ENCODE data around the gene DOK1. TPM values are rescaled to one million over a fixed set of nuclear protein-coding genes. Genes with fewer than 3 reads are reported as not detected.

Gene DOK1
- total RNA-seq, 1 donor from 2014 or later = 4.9 TPM

DNA sequence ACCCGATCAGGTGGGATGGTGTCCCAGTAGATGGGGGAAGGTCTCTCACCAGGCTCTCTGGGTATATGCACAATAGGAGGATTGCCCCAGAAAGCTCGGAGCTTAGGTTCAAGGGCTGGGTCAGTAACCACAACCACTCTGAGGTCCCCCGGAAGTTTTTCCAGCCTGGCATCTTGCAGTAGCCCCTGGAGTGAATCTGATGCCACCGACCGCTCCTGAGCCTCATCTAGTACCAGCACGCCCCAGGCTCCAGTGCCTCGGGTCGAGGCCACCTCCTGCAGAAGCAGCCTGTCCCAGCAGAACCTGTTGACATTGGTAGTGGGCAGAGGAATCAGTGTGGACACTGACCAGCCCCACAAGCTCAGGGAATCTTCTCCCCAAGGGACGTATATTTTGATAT lies 30.5 kb upstream of the DOK1 start:
- ATAC-seq = no peak
- no peak for DNase-seq (ENCODE audit: missing footprints)
- intact Hi-C loops (cut with DNase I) = no loop called here

DNA sequence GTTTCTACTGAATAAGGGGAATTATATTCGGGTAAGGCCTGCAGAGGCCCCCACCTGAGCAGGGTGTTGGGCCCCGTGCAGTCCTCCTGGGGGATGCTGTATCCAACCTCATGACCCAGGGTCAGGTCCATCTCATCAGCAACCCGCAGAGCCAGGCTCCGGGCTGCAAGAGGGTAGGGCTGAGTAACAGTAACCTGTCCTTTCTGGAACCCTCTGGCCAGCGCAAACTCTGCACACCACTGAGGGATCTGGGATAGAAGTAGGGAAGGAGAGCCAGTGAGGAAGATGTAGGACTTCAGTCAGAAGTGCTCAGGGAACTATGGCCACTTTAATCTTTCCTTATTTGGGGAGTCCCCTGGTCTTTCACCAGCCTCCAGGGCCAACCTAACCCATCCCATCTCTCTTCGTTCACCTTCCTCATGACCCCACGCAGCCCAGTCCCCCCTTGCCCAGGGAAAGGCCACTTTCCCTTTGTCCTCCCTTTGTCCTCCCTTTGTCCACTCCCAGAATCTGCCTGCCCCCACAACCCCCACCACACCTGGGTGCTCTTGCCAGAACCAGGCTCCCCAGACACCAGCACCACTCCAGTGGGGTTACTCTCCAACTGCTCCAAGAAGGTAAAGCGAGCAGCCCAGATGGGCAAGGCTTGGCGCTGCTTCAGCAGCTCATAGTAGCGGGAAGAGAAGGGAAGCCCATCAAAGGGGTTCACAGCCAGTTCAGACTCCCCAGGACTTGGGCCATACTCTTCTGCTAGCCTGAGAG lies 29.4 kb upstream of the DOK1 start:
- DNase-seq (ENCODE audit: missing footprints) (no peak), ATAC-seq (no peak)
- intact Hi-C loops (cut with DNase I) = no loop called here

DNA sequence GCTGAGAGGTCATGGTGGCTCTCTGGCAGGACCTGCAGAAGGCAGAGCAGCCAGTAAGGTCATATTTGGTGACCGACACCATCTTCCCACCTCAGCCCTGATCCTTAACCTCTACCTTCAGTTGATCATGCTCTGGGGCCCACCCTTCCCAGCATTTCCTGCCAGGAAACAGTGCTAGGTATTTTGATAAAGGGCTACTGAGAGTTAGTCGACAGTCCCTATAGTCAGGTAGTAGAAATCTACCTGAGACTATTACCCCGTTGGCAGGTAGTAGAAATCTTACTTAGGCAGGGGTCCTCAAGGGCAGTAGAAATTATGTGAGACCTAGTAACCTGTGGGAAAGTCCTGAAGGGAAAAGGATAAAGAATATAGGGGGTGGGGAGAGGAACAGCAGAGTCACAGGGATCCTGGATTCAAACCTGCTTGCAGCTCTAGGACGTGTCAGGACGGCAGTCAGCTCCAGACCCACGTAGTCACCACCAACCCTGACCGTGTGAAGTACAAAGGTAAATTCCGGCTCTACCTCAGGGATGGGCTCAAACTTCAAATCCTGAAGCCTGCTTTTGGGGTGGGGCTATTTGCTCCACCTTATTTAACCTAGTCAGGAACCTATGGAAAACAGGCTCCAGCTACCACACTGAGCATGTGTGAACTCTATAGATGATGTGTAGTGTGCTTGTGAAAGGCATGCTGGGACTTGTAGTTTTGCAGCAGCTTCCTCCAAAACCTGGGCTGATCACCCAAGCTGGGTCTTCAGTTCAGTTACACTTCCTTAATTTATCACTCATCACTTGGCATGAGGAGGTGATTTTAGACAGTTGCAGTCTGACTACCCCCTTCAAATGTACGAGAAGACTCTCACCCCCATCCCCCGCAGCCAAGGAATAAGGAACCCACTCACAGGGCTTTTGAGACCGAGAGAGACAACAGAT lies 28.5 kb upstream of the DOK1 start, which contains the start of gene DQX1:
DQX1 (minus strand) TSS at position 515 of the 932 bp plus-strand sequence; CDS start at position 13, 502 bp downstream.
- DNase-seq (ENCODE audit: missing footprints) = no peak
- intact Hi-C loops (cut with DNase I) = no loop called here
- no peak for ATAC-seq

DNA sequence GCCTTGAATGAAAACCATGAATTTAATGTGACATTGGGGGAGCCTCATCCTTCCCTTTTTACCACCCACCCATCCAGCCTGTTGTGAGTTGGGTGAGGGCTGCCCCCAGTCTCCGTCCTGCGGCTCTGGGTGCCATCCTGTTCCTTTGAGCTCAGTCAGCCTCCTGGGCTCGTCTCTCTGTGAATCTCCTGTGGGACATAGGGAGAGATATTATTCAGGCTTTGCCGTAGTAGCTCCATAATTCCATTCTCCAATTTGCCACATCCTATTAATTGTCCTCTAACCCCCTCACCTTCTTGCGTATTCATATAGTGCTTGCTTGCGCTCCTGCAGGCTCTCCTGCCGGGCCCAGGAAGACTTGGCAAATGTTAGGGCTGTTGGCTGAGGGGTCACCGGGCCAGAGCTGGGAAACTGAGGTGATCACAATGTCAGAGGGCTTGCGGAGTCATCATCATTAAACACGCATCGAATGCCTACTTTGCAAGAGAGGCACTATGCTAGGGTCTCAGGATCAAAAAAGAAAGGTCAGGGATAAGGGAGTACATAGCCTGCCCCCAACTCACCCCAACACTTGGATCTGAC lies 27.8 kb upstream of the DOK1 start:
- intact Hi-C loops (cut with DNase I) = no loop called here
- ATAC-seq = no peak
- no peak for DNase-seq (ENCODE audit: missing footprints)

DNA sequence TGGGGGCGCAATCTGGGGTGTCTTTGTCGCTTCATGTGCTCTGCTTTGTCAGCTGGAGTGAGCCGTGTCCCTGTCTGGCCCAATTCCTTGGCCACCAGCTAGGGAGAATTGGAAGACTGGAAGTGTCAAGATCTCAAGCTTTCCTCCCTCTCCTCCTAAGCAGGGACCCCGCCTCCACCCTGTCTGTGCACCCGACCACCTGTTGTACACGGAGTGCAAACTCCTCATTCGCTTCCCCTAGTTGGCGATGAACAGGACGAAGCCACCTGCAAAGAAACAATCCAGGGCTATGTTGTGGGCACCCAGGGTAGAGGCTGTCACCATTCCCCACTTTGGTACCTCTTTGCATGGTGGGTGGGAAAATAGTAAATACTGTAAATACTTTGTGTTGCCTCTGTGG lies 26.8 kb upstream of the DOK1 start:
- no peak for DNase-seq (ENCODE audit: missing footprints)
- intact Hi-C loops (cut with DNase I) = loop anchor here (2.0 kb wide), 3 partner anchors 21 to 45 kb away; partner anchors contain the start of genes CCDC142, PCGF1 and TTC31
- no peak for ATAC-seq

DNA sequence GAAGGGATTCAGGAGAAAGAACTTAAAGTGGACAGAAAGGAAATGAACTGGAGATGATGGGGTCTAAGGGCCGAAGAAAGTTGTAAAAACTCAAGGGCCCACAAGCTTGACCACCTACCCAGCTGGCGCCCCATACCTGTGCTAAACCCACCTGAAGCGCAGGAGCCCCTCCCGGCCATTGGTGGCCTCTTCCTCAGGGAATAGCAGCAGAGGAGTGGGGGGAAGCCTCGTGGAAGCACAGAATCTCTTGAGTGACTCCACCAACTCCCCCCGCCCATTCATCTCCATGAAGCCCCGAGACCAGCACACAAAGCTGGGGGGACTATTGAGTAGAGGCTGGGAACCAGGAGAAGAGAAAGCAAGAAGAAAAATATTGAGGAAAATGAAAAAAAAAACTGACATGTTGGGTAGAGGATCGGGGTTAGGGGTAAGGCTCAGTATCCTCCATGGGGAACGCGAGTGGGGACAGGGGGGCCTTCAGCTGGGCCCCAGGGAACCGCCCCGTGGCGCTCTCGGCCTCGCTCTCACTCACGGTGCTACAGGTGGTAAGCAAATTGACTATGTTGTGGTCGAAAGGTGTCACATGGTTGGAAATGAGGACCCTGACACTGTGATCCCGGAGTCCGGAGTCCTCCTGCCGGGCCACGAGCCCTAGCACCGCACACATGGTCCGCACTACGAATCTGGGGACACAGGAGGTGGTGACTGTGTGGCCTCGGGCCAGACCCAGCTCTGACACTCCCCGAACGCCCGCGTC lies 25.7 kb upstream of the DOK1 start:
- no peak for DNase-seq (ENCODE audit: missing footprints)
- intact Hi-C loops (cut with DNase I) = loop anchor here (2.0 kb wide), 3 partner anchors 20 to 46 kb away; partner anchors contain the start of genes CCDC142, PCGF1 and TTC31
- ATAC-seq = peak; percentile 1

DNA sequence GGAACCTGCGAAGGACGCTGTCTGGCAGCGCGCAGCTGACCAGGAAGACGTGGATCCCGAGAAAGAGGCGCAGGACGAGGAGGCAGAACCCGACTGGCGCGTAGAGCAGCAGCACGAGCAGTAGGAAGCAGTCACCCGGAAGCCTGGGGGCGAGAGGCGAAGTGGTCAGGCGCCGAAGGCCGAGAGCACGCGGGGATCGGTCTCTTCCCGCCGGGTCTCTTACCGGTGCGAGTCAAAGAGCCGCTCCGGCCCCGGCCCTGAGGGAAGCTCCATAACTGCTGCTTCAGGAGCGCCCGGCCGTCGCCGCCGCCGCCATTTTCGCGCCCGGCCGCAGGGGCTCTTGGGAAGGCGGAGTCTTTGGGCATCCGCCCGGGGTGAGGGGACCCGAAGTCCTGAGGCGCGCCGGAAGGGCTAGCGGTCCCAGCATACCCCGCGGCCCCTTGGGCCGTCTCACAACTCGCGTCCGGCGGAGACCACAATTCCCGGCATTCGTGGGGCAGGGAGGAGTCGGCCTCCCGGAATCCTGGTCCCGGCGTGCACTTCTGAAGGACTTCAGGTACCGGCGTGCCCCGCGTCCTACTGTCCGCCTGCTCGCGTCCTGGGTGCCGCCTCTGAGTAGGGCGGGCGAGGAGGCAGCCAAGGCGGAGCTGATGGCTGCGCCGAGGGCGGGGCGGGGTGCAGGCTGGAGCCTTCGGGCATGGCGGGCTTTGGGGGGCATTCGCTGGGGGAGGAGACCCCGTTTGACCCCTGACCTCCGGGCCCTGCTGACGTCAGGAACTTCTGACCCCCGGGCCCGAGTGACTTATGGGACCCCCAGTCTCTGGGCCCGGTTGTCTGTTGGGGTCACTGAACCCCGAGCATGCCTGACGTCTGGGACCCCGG lies 24.9 kb upstream of the DOK1 start, which contains the start of the genes AUP1 and HTRA2:
AUP1 (minus strand) TSS at position 350 of the 882 bp plus-strand sequence; CDS start at position 273, 77 bp downstream.
HTRA2 (plus strand) TSS at position 577 of the 882 bp plus-strand sequence; CDS start at position 651, 74 bp downstream.
- intact Hi-C loops (cut with DNase I) = loop anchor here (2.0 kb wide), 3 partner anchors 19 to 47 kb away; partner anchors contain the start of genes CCDC142, PCGF1 and TTC31
- peak; percentile 99 for DNase-seq (ENCODE audit: missing footprints)
- ATAC-seq = peak; percentile 97

DNA sequence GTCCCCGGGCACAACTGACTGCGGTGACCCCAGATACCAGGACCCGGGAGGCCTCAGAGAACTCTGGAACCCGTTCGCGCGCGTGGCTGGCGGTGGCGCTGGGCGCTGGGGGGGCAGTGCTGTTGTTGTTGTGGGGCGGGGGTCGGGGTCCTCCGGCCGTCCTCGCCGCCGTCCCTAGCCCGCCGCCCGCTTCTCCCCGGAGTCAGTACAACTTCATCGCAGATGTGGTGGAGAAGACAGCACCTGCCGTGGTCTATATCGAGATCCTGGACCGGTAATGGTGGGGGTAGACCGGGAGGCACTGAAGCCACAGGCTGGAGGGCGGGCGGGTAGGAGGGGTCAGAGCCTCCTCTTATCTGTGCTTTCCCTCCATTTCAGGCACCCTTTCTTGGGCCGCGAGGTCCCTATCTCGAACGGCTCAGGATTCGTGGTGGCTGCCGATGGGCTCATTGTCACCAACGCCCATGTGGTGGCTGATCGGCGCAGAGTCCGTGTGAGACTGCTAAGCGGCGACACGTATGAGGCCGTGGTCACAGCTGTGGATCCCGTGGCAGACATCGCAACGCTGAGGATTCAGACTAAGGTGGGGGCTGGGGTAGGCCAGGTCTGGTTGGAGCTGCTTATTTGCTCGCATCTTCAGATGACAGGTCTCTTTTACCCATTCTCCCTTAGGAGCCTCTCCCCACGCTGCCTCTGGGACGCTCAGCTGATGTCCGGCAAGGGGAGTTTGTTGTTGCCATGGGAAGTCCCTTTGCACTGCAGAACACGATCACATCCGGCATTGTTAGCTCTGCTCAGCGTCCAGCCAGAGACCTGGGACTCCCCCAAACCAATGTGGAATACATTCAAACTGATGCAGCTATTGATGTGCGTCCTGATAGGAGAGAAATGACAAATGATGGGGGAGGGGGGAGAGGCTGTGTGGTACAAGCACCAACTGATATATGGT lies 24.0 kb upstream of the DOK1 start:
- intact Hi-C loops (cut with DNase I) = no loop called here
- ATAC-seq (peak; percentile 27), DNase-seq (ENCODE audit: missing footprints) (peak; percentile 75)

DNA sequence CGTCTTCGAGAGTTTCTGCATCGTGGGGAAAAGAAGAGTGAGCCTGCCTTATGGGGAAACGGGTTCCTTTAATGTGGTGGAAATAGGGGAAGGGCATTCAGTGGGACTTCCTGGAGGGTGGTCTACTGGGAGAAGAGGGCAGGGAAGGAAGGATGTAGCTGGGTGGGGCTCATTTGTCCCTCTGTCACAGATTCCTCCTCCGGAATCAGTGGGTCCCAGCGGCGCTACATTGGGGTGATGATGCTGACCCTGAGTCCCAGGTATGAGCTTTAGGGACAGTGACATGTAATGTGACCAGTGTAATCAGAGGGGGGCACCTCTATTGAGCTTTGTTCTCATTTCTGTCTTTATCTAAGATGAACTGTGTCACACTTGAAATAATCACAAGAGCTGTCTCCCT lies 22.9 kb upstream of the DOK1 start:
- no peak for ATAC-seq
- intact Hi-C loops (cut with DNase I) = no loop called here

DNA sequence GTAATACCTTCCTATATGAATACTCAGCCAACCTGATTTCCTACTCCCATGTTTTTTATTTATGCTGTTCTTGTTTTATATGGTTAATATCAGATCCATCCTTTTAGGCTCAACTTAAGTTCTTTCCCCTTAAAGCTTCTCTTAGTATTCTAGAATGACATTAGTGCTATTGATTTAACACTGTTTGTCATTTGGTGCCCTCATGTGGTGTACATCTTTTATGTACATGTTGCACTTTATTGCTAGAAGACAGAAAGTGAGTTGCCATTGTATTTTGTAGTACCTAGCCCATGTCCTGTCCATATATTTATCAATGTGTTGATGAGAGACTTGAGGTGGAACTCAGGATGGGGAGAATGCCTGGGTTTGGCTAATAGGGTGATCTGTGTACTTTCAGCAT lies 22.3 kb upstream of the DOK1 start:
- ATAC-seq (no peak), DNase-seq (ENCODE audit: missing footprints) (no peak)
- intact Hi-C loops (cut with DNase I) = no loop called here

More for the DNA sequence above, 22.9 kb upstream of the DOK1 start:
- DNase-seq (ENCODE audit: missing footprints) = no peak

DNA sequence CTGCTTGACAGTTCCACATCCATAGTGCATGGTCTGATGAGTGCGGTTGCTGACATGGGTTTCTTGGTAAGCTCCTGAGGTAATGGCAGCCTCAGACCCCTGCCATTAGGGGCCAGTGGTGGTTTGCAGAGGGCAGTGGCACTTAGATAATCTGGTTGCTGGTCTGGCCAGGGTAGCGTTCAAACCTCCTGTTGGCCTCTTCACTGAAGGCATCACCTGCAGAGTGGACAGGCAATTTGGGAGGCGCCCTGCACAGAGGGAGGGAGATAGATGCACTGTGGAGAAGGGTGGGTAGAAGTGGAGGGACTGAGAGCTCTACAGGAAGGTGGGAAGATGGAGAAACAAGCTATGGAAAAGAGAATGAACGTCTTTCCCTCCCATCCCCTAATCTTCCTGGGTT lies 21.1 kb upstream of the DOK1 start:
- ATAC-seq = no peak
- intact Hi-C loops (cut with DNase I) = no loop called here
- DNase-seq (ENCODE audit: missing footprints) = no peak

DNA sequence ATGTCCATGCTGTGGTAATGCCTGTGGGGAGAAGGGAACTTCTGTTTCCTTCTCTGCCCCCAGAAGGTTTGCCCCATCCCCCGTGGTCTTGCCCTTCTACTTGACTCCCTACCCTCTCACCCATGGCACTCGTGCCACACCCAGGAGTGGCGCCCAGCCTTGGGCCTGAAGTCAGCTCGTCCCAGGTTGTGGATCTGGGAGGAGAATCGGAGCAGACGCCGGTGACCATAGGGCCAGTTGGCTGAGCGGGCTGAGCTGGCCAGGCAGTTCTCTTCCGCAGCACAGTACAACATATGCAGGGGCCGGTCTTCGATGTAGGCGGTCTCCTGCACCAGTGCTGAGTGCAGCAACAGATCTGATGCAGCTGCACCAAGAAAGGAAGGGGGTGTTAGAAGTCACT lies 20.1 kb upstream of the DOK1 start:
- intact Hi-C loops (cut with DNase I) = no loop called here
- ATAC-seq = no peak
- DNase-seq (ENCODE audit: missing footprints) = no peak

DNA sequence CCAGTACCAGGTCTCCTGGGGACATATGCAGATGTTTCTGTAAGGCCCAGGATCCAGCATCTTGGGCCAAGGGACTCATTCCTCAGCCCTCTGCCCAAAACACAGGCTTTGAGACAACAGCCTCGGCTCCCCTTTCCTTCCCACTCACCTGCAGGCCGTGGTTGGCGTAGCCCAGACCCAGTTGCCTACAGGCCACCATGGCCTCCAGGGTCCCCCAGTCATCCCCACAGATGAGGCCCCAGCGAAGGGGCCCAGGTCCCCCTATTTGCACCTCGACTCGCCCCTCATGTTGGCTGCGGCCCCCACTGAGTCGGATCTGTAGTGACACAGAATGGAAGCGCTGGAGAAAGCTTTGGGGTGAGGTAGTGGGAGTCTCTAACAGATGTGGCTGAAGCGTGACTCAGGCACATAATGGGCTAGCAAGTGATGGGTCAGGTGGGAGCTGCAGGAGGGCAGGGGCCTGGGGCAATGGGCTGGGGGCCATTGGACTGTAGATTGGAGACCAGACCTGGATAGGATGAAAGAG lies 19.0 kb upstream of the DOK1 start:
- intact Hi-C loops (cut with DNase I) = no loop called here

DNA sequence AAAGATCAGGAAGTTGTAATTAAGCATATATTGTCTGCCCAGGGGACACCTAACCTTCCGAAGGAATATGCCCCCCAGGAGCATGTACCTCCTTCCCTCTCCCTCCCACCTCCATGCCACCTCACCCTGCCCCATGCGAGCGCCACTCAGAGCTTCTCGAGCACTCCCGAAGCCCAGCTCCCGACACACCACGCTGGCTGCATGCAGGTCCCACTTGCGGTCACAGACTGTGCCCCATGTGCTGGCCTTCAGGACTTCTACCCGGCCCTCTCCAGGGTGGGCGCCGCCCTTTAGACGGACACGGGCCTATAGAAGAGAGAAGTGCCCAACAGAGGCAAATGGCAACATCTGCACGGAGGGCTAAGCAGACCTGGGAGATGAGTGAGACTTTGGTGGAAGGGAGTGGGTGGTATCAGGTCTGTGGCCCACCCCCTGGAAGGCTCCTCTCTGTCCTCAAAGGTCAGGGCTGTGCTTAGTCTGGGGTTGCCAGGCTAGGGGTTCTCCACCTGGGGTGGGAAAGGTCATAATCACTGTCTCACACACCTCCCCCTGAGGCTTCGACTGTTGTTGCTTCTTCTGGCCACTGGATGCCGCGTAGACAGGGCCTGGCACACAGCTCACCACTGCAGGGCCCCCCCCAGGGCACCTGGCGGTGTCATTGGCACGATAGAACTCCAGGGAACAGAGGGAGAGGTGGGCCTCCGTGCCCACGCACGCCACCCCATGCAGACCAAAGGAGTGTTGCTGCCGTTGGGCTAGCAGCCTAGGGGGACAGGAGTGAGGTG lies 18.2 kb upstream of the DOK1 start:
- intact Hi-C loops (cut with DNase I) = no loop called here
- DNase-seq (ENCODE audit: missing footprints) = no peak
- no peak for ATAC-seq

More for the DNA sequence above, 19.0 kb upstream of the DOK1 start:
- DNase-seq (ENCODE audit: missing footprints) (no peak), ATAC-seq (no peak)

DNA sequence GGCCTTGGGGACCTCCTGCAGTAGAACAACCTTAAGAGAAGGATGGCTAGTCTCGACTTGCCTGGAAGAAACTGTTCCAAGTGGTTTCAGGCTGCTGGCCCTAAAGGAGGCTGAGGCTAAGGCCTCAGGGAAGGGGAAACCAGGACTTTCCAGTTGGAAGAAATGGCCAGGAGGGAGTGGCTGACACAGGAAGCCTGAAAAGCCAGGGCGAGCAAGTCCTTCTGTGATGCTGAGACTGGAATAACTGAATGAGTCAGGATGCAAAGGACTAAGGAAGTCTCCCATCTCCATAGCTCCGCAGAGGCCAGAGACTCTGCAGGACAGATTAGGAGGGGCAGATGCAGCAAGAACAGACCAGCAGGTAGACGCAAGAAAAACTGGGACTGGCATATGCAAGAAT lies 17.4 kb upstream of the DOK1 start:
- intact Hi-C loops (cut with DNase I) = no loop called here
- DNase-seq (ENCODE audit: missing footprints) (no peak), ATAC-seq (no peak)
